IMR-90 (cell line): ENCODE data around the gene INO80. TPM values are rescaled to one million over a fixed set of nuclear protein-coding genes. Genes with fewer than 3 reads are reported as not detected.

Experiments
- ATAC-seq: fragments of 200-7000 bp; cut with Tn5 transposase; 2 replicates; pipeline ENCODE4 v1.9.1; 2020; ENCODE audit warnings: low read depth, mild to moderate bottlenecking, moderate library complexity
- BruUV-seq: library from RNA; stranded (reverse); fragments of 400-500 nt; replicated peaks from 2 replicates; lab custom pipeline; 2021; lab: Mats Ljungman, UMichigan
- CTCF ChIA-PET: fragments of 300-600 bp; formaldehyde crosslinking; extraction: SDS; loops from one replicate; lab custom pipeline; 2021; ENCODE audit warnings: antibody characterized with exemption; lab: Yijun Ruan, JAX
- POLR2A ChIA-PET: fragments of 300-600 bp; sonication (Branson Sonifier 250); formaldehyde crosslinking; loops from one replicate; lab custom pipeline; 2022; ENCODE audit warnings: antibody characterized with exemption; ENCODE audit not compliant: unreplicated experiment; lab: Charles Lee
- DNase-seq: peaks from one replicate; pipeline ENCODE4 v3.0.0; 2013
- H2AFZ ChIP-seq: replicated peaks from 2 replicates; pipeline ENCODE3; 2013; ENCODE audit warnings: low read length, mild to moderate bottlenecking; ENCODE audit not compliant: poor library complexity
- H2AK5ac ChIP-seq: 2 replicates; pipeline ENCODE4 v1.6.1; 2013; ENCODE audit warnings: low read depth, low read length, inconsistent platforms
- H2AK9ac ChIP-seq: replicated peaks from 2 replicates; pipeline ENCODE3; 2013; ENCODE audit warnings: mild to moderate bottlenecking, low read depth, low read length, moderate library complexity; ENCODE audit not compliant: poor library complexity
- H2BK120ac ChIP-seq: 2 replicates; pipeline ENCODE4 v1.6.1; 2013; ENCODE audit warnings: low read depth, low read length, inconsistent platforms
- H2BK15ac ChIP-seq: 3 replicates; pipeline ENCODE4 v1.6.1; 2013; ENCODE audit warnings: low read depth, low read length, inconsistent platforms
- H2BK20ac ChIP-seq: 2 replicates; pipeline ENCODE4 v1.6.1; 2013; ENCODE audit warnings: low read depth, mild to moderate bottlenecking, inconsistent platforms, low read length, moderate library complexity
- H2BK5ac ChIP-seq: 2 replicates; pipeline ENCODE4 v1.6.1; 2013; ENCODE audit warnings: mild to moderate bottlenecking, low read depth, low read length, inconsistent platforms; ENCODE audit not compliant: poor library complexity, severe bottlenecking
- H3K14ac ChIP-seq: replicated peaks from 2 replicates; pipeline ENCODE4 v1.6.1; 2013; ENCODE audit warnings: low read depth, low read length, inconsistent platforms
- H3K18ac ChIP-seq: 2 replicates; pipeline ENCODE4 v1.6.1; 2013; ENCODE audit warnings: low read depth, low read length, control low read depth
- H3K23ac ChIP-seq: 2 replicates; pipeline ENCODE4 v1.6.1; 2013; ENCODE audit warnings: low read depth, low read length, inconsistent platforms
- H3K27ac ChIP-seq: 2 replicates; pipeline ENCODE4 v1.5.1; 2013; ENCODE audit warnings: mild to moderate bottlenecking, control low read depth, low read length; ENCODE audit not compliant: insufficient read depth
- H3K27me3 ChIP-seq: 2 replicates; pipeline ENCODE4 v1.6.1; 2013; ENCODE audit warnings: low read length; ENCODE audit not compliant: control insufficient read depth, insufficient read depth
- H3K36me3 ChIP-seq: 2 replicates; pipeline ENCODE4 v1.6.1; 2013; ENCODE audit warnings: low read length, mixed read lengths; ENCODE audit not compliant: control insufficient read depth, insufficient read depth
- H3K4ac ChIP-seq: 2 replicates; pipeline ENCODE4 v1.6.1; 2013; ENCODE audit warnings: low read depth, low read length, inconsistent platforms
- H3K4me1 ChIP-seq: 2 replicates; pipeline ENCODE4 v1.6.1; 2013; ENCODE audit warnings: low read length, mixed read lengths; ENCODE audit not compliant: control insufficient read depth, insufficient read depth
- H3K4me2 ChIP-seq: 2 replicates; pipeline ENCODE4 v1.6.1; 2013; ENCODE audit warnings: low read depth, mild to moderate bottlenecking, control low read depth, low read length, moderate library complexity
- H3K4me3 ChIP-seq: 2 replicates; pipeline ENCODE4 v1.5.1; 2013; ENCODE audit warnings: low read depth, mild to moderate bottlenecking, control low read depth, low read length, moderate library complexity; ENCODE audit not compliant: insufficient read depth
- H3K56ac ChIP-seq: 2 replicates; pipeline ENCODE4 v1.6.1; 2013; ENCODE audit warnings: low read length, inconsistent platforms; ENCODE audit not compliant: insufficient read depth; ENCODE audit errors: extremely low read depth
- H3K79me1 ChIP-seq, 2 experiments: 2 replicates each; pipeline ENCODE4 v1.6.1; 2013; ENCODE audit warnings: low read length in 2 of 2, inconsistent platforms in 1 of 2, low read depth in 1 of 2
- H3K9ac ChIP-seq: 2 replicates; pipeline ENCODE4 v1.6.1; 2013; ENCODE audit warnings: low read depth, low read length, control low read depth
- H3K9me1 ChIP-seq: 2 replicates; pipeline ENCODE4 v1.6.1; 2013; ENCODE audit warnings: low read length, inconsistent platforms; ENCODE audit not compliant: insufficient read depth
- H3K9me3 ChIP-seq: 2 replicates; pipeline ENCODE4 v1.6.1; 2013; ENCODE audit warnings: low read length; ENCODE audit not compliant: control insufficient read depth, insufficient read depth
- H4K20me1 ChIP-seq: 2 replicates; pipeline ENCODE4 v1.6.1; 2013; ENCODE audit warnings: low read length, inconsistent platforms; ENCODE audit not compliant: insufficient read depth
- H4K5ac ChIP-seq: 2 replicates; pipeline ENCODE4 v1.6.1; 2013; ENCODE audit warnings: mild to moderate bottlenecking, low read depth, low read length, control low read depth
- H4K8ac ChIP-seq, 2 experiments: 2 replicates each; pipeline ENCODE4 v1.6.1; 2013; ENCODE audit warnings: low read depth in 2 of 2, low read length in 2 of 2, control low read depth in 1 of 2, inconsistent platforms in 1 of 2
- H4K91ac ChIP-seq: 2 replicates; pipeline ENCODE4 v1.6.1; 2013; ENCODE audit warnings: low read depth, low read length, inconsistent platforms; ENCODE audit not compliant: insufficient read depth
- CEBPB ChIP-seq: IDR thresholded peaks from 2 replicates; pipeline ENCODE4 v1.6.1; 2012; ENCODE audit warnings: low read depth, low read length, improper control_type of control experiment
- FOS ChIP-seq: fragments of 150-350 bp; IDR thresholded peaks from 2 replicates; pipeline ENCODE4 v1.6.1; 2016; ENCODE audit warnings: low read depth, low read length
- MAFK ChIP-seq: IDR thresholded peaks from 2 replicates; pipeline ENCODE4 v1.6.1; 2012; ENCODE audit warnings: low read depth, low read length, improper control_type of control experiment
- MAZ ChIP-seq: IDR thresholded peaks from 2 replicates; pipeline ENCODE4 v1.6.1; 2012; ENCODE audit warnings: low read depth, mild to moderate bottlenecking, low read length, improper control_type of control experiment, moderate library complexity, borderline replicate concordance
- NFE2L2 ChIP-seq: fragments of 150-350 bp; IDR thresholded peaks from 2 replicates; pipeline ENCODE4 v1.6.1; 2016; ENCODE audit warnings: low read depth, mild to moderate bottlenecking, low read length
- POLR2A ChIP-seq: IDR thresholded peaks from 2 replicates; pipeline ENCODE4 v1.6.1; 2012; ENCODE audit warnings: mild to moderate bottlenecking, low read depth, low read length
- RAD21 ChIP-seq: IDR thresholded peaks from 2 replicates; pipeline ENCODE4 v1.6.1; 2012; ENCODE audit warnings: low read length, improper control_type of control experiment
- RFX5 ChIP-seq: IDR thresholded peaks from 2 replicates; pipeline ENCODE4 v1.8.0; 2012; ENCODE audit warnings: low read depth, mild to moderate bottlenecking, low read length, moderate library complexity
- WGBS, 2 experiments: methylation state at CpG; one replicate each; pipeline versions ENCODE4 v1.1.5 to v1.1.7; 2013; ENCODE audit warnings: missing lambda C conversion rate in 2 of 2; ENCODE audit not compliant: insufficient read length in 1 of 2; ENCODE audit errors: extremely low coverage in 2 of 2; 5-methylcytosine and 5-hydroxymethylcytosine counted together
- dilution Hi-C: fragments of 300-500 bp; cut with HindIII; formaldehyde crosslinking; loops from one replicate; pipeline ENCODE4 v1.14.3; 2018; ENCODE audit warnings: low sequenced_read_pairs; ENCODE audit not compliant: unreplicated experiment
- in situ Hi-C: fragments of 300-500 bp; cut with MboI; formaldehyde crosslinking; loops from 3 replicates; pipeline ENCODE4 v1.14.3; 2019; ENCODE audit warnings: low sequenced_read_pairs, inconsistent platforms, mixed read lengths
- intact Hi-C: fragments of 100-400 bp; cut with micrococcal nuclease; formaldehyde crosslinking; loops from 2 replicates; pipeline ENCODE4 v1.10.0; 2022
- polyA plus RNA-seq, 3 experiments: library from polyadenylated mRNA; depleted of rRNA; stranded (reverse); fragments of >200 nt; gene quantifications; 2 replicates each; pipeline ENCODE4 v1.2.3, GENCODE V29; 2012; ENCODE audit warnings: low replicate concordance in 1 of 3
- total RNA-seq: library from RNA; depleted of rRNA; stranded (reverse); fragments of >200 nt; gene quantifications from 2 replicates; pipeline ENCODE4 v1.2.3, GENCODE V29; 2012

INO80 gene
- total and polyA plus RNA-seq, 2 of the 4 experiments (the other 2 are of a cell fraction) = 6.0 to 13.3 TPM

GRCh38 chr15:41104234-41104633 lies 11.8 kb downstream of the INO80 start:
- ATAC-seq (peak; percentile 82), DNase-seq (peak; percentile 79)
- no peak overlapping the region for H2BK120ac ChIP-seq
- no peak overlapping the region for H2AK5ac ChIP-seq
- no peak overlapping the region for H4K5ac ChIP-seq
- H3K9me3 ChIP-seq = no peaks in the 10 kb centered on the region
- no peak overlapping the region for H2AK9ac ChIP-seq
- no peak overlapping the region for H3K27ac ChIP-seq
- H2AFZ ChIP-seq = no peak overlapping the region
- no peaks in the 10 kb centered on the region for H3K27me3 ChIP-seq
- intact Hi-C loops (loop anchor here (5.0 kb wide), 1 partner anchor 78 kb away; no protein-coding TSS in a partner anchor), in situ Hi-C loops (no loop called here), dilution Hi-C loops (no loop called here)
- no peak overlapping the region for H4K91ac ChIP-seq
- peaks cover 3% of the 10 kb centered on the region; the same call in 1 of the 2 replicates for H3K9me1 ChIP-seq
- no peak overlapping the region for H3K14ac ChIP-seq
- no TSS peak for BruUV-seq
- H3K4me3 ChIP-seq = no peak overlapping the region
- no peak overlapping the region for H3K23ac ChIP-seq
- peak overlapping the region; percentile 11 for H2BK5ac ChIP-seq
- no peak overlapping the region for H2BK20ac ChIP-seq
- CTCF ChIA-PET = interaction anchor here (0.6 to 0.7 kb wide), 2 partner anchors 38 to 255 kb away, joined by 3 to 7 read pairs; no protein-coding TSS in a partner anchor
- POLR2A ChIA-PET = no interaction called here
- H3K4me2 ChIP-seq = peak overlapping the region; percentile 45; the same call in 1 of the 2 replicates
- TF ChIP-seq NFE2L2 = no peak
- TF ChIP-seq CEBPB = no peak
- no peak for TF ChIP-seq MAZ
- TF ChIP-seq FOS = no peak
- TF ChIP-seq MAFK = no peak
- no peak for TF ChIP-seq POLR2A
- TF ChIP-seq RAD21 = no peak
- no peak for TF ChIP-seq RFX5
- H3K18ac ChIP-seq = no peak overlapping the region
- peaks cover 29% of the 10 kb centered on the region for H4K20me1 ChIP-seq
- H3K9ac ChIP-seq = no peak overlapping the region; the same call in 1 of the 2 replicates
- H3K56ac ChIP-seq = no peak overlapping the region
- no CpG with 5 or more reads among the region's 2 CpGs for WGBS, 2 experiments
- no peak overlapping the region for H2BK15ac ChIP-seq
- peaks cover 28 to 71% of the 10 kb centered on the region in 2 experiments for H3K79me1 ChIP-seq
- H3K4ac ChIP-seq = no peak overlapping the region
- H4K8ac ChIP-seq = no peak overlapping the region
- peaks cover 3% of the 10 kb centered on the region for H3K4me1 ChIP-seq
- H3K36me3 ChIP-seq = peaks cover 6% of the 10 kb centered on the region
